NCI-H526 (cell line): ENCODE measurements around the gene CHTOP.
"Not testable (repeated sequence)": the region's sequence is repeated elsewhere in the genome, so short reads cannot be mapped to it uniquely, and the experiment has no call there.

Experiments used
- DNase-seq, 2 experiments: peaks; one replicate each; lab custom pipeline; 2025; lab: John Stamatoyannopoulos, UW

CHTOP gene

DNA sequence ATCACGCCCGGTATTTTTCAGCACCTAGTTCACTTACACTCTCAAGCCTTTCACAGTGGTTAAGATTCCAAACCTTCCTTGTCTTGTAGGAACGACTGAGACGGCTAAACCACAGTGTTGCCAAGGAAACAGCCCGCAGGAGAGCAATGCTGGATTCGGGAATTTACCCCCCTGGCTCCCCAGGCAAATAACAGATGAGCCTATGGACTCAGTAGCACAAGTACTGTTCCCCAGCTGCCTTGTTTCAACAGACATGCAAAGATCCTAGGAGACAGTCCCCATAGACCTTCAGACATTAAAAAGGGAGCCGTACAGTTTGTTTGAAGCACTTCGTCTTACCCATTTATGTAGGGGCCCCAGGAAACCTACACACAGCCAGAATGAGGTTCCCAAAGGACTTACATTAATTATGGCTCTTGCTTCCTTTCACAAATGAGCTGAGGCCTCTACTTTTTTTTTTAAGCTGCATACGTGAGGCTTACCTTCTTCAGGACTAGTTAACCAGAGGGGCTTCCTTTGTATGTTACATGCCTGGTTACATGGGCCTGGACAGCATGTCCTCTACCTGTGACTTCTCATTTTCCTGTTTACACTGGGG is 27.3 kb downstream of the CHTOP start:
- DNase-seq, result peak in 1 of 2 experiments; percentile 30

DNA sequence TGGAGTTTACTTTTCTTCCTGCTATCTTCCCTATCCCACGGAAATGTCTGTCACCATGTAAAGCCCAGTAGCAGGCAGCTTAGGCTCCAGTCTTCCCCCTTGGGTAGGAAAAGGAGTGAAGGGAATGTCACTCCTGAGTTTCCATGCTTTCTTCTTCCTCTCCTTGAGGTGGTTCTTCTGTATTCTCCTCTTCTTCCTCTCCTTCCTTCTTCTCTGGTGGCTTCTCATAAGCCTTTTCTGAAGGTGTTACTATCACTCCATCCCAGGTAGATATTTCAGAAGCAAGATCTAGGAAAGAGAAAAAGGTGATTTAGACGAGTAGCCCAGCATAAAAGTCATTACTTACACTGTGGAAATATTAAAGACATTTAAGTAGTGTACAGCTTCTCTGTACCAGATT is 28.4 kb downstream of the CHTOP start:
- no peak for DNase-seq

- no peak for DNase-seq
These were observed 29.3 kb downstream of the CHTOP start for GRCh38 chr1:153663211-153663610.

DNA sequence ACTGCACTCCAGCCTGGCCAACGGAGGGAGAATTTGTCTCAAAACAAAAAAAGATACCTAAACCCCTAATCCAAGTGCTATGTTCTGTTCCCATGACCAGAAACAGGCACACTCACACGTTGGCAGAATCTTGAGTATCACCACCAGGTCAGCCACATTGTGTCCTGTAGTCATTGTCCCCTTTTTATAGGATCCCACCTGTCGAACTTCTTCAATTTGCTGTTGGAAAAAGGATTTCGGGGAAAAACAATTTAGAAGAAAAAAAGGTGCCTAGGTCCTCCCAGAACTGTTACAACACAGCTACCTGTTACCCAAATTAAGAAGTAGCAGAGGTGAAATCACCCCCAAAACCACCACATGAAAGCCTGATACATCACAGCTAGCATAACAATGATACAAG is 33.6 kb downstream of the CHTOP start:
- no peak for DNase-seq

DNA sequence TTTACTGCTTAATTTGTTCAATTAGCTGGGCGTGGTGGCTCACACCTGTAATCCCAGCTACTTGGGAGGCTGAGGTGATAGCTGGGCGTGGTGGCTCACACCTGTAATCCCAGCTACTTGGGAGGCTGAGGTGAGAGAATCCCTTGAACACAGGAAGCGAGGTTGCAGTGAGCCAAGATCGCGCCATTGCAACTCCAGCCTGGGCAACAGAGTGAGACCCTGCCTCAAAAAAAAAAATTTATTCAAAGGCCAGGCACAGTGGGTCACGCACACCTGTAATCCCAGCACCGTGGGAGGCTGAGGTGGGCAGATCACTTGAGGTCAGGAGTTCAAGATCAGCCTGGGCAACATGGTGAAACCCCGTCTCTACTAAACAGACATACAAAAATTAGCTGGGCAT is 34.8 kb downstream of the CHTOP start:
- not testable (repeated sequence) for DNase-seq

DNA sequence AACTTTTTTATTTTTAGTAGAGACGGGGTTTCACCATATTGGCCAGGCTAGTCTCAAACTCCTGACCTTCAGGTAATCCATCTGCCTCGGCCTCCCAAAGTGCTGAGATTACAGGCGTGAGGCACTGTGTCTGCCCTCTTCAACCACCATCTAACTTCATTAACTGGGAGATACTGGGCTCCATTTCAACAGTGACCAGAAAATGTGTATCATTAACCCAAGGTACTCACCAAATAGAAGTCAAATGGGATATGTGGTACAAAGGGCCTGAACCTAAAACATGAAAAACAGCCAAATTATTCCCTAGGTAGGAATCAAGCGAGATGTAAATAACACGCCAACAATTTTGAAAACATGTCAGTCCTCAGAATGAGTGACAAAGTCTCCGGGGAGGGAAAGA is 35.7 kb downstream of the CHTOP start:
- no peak for DNase-seq

- peak in 1 of 2 experiments; percentile 53 for DNase-seq
These were observed 36.5 kb downstream of the CHTOP start for GRCh38 chr1:153670257-153670858.

DNA sequence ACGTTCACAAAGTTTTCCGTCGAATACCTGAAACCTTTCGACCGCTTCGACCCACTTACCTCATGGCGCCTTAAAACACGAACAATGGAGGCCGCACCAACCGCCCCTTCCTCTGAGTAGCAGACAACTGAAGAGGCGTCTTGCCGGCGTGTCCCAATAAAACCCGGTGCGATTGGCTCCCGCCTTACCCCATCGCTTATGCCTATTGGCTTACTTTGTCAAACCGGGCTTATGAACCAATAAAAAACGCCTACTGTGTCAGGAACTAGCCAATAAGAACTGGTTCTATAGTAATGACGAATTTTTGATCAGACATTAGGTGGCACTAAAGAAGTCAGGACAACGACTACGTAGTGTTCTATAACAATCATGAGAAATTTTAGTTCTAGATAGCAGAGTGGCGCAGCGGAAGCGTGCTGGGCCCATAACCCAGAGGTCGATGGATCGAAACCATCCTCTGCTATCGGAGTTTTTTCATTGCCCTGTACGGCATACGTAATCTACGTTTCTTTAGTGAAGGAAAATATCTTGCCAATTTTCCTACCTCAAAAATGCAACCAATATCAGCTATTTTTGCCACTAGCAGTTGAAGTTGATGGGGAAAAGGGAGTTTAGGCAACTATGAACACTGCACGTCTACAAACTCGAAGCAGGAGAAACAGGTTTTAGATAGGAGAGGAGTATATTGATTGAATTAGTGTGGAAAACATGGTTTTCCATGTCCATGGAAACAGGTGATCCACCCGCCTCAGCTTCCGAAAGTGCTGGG is 37.2 kb downstream of the CHTOP start, which contains the start of gene ILF2:
TSS of gene ILF2 (minus strand) at position 135 of the 769 bp plus-strand sequence. CDS start at position 64, 71 bp downstream.
- peak; percentile 100 for DNase-seq

DNA sequence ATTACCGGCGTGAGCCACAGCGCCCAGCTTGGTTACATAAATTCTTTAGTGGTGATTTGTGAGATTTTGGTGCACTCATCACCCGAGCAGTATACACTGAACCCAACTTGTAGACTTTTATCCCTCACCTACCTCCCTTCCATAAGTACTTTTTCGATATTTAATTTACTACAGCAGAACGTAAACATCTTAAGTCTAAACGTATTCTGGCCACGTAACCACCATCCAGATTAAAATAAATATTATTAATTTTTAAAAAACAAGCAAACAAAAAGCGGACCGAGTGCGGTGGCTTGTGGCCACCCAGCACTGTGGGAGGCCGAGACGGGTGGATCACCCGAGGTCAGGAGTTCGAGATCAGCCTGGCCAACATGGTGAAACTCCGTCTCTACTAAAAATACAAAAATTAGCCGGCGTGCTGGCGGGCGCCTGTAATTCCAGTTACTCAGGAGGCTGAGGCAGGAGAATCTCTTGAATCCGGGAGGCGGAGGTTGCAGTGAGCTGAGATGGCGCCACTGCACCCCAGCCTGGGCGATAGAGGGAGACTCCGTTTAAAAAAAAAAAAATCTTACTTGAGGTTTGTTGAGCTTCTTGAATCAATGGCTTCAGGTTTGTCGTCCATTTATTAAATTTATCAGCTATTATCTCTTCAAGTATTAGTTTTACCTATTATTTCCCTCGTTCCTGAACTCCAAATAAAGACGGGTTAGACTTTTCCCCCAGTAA is 37.9 kb downstream of the CHTOP start:
- peak; percentile 74 to 82 for DNase-seq

DNA sequence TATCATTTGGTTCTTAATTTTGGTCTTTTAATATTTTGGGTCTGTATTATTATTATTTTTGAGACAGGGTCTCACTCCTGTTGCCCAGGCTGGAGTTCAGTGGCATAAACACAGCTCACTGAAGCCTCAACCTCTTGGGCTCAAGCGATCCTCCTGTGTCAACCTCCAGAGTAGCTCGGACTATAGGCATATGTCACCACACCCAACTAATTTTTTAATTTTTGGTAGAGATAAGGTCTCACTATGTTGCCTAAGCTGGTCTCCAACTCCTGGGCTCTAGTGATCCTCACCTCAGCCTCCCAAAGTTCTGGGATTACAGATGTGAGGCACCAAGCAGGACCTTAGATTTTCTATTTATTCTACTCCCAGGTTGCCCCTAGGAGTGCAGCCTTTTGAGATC is 39.6 kb downstream of the CHTOP start:
- no peak for DNase-seq

- peak; percentile 62 to 91 for DNase-seq
These were observed 44.1 kb downstream of the CHTOP start for GRCh38 chr1:153677718-153678518.

GRCh38 chr1:153678519-153679336 is 44.9 kb downstream of the CHTOP start, which contains the start of gene NPR1:
Gene NPR1 (plus strand): TSS chr1:153678688. CDS start chr1:153679109, 421 bp downstream.
- peak in 1 of 2 experiments; percentile 74 for DNase-seq

- peak in 1 of 2 experiments; percentile 74 for DNase-seq
These were observed 45.7 kb downstream of the CHTOP start for GRCh38 chr1:153679337-153680119.

- no peak for DNase-seq
These were observed 46.2 kb downstream of the CHTOP start for GRCh38 chr1:153680120-153680403.

DNA sequence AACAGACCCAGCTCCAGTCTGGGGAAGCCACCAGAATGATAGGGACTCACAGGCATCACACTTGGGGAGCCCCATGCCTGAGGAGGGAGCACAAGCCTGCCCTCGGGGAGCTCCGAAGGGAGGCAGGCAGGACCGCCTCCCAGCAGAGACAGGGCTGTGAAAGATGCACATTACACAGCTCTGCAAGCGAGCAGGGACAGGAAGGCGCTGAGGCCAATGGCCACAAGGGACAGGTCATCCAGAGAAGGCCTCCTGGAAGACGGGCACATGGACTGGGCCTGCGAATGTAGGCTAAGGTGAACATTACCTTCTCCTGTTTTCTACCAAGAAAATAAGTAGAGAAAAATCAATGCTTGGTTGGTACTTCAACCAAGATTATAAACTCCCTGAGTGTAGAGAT is 48.9 kb downstream of the CHTOP start:
- DNase-seq, result no peak

DNA sequence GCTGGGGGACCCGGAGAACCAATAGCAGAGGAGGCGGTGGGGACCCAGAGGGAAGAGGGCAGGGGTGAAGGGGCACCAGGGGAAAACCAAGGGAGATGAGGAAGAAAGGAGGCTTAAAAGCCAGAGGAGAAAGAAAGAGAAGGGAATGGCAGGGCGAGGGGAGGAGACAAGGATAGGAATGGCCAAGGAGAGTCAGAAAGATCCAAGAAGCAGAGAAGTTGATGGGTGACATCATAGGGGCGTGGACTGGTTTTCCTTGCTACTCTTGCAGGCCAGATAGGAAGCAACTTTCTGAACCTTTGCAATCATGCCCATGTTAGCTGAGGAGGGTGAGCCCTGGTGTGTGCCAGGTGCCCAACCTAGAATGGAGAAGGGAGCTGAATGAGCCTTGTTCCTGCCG is 50.0 kb downstream of the CHTOP start:
- DNase-seq, result no peak

- DNase-seq, result no peak
These were observed 51.0 kb downstream of the CHTOP start for GRCh38 chr1:153684892-153685291.

GRCh38 chr1:153685544-153686340 is 51.9 kb downstream of the CHTOP start:
- no peak for DNase-seq
